Measurements from ENCODE around the gene IL12A. TPM values are rescaled to one million over a fixed set of nuclear protein-coding genes. Genes with fewer than 3 reads are reported as not detected.
A peak's percentile ranks its signal among the peaks of the same experiment; 100 is the strongest.

IL12A gene
- total RNA-seq, 1 experiment from 2014 or later: 1.0 TPM

DNA sequence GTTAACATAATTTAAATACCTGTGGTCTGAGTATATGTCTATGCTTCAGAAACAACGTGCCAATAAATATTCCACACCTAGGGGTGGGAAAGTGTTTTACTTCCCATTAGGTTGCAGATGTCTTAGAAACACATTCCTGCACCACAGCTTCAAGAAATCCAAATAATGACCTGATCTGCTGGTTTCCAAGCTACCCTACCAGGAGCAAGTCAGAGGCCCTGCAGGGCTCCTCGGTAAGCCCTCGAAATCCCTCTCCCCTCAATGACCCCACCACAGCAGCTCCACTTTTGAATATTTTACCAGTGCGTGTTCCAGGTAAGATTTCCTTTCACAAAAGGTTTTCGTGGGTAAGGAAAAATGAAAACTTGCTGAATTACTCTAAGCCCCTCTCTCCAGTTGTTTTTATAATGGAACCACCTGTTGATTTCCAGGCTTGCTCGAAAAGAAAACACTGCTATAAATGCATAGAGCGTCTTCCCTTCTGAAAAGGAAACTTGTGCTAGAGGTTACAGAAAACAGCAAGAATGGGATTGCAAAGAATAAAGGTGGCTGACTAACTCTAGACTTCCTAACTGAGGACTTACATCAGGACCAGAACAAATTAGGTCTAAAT, 12.6 kb downstream of the IL12A start (continued):
- TF ChIP-seq, protein P1, sequence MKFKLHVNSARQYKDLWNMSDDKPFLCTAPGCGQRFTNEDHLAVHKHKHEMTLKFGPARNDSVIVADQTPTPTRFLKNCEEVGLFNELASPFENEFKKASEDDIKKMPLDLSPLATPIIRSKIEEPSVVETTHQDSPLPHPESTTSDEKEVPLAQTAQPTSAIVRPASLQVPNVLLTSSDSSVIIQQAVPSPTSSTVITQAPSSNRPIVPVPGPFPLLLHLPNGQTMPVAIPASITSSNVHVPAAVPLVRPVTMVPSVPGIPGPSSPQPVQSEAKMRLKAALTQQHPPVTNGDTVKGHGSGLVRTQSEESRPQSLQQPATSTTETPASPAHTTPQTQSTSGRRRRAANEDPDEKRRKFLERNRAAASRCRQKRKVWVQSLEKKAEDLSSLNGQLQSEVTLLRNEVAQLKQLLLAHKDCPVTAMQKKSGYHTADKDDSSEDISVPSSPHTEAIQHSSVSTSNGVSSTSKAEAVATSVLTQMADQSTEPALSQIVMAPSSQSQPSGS (CRISPR knock-in tag; IDR thresholded peaks at IDR 0.05; ENCODE audit: borderline replicate concordance, low read depth): no peak
- TF ChIP-seq IRF2 (CRISPR knock-in tag; IDR thresholded peaks at IDR 0.05; ENCODE audit: borderline replicate concordance, low read depth) (no peak), NR3C1 (CRISPR knock-in tag; conservative IDR thresholded peaks at IDR 0.05; ENCODE audit: low read depth) (no peak), KAT7 (CRISPR knock-in tag; IDR thresholded peaks at IDR 0.05; ENCODE audit: borderline replicate concordance) (no peak)

DNA sequence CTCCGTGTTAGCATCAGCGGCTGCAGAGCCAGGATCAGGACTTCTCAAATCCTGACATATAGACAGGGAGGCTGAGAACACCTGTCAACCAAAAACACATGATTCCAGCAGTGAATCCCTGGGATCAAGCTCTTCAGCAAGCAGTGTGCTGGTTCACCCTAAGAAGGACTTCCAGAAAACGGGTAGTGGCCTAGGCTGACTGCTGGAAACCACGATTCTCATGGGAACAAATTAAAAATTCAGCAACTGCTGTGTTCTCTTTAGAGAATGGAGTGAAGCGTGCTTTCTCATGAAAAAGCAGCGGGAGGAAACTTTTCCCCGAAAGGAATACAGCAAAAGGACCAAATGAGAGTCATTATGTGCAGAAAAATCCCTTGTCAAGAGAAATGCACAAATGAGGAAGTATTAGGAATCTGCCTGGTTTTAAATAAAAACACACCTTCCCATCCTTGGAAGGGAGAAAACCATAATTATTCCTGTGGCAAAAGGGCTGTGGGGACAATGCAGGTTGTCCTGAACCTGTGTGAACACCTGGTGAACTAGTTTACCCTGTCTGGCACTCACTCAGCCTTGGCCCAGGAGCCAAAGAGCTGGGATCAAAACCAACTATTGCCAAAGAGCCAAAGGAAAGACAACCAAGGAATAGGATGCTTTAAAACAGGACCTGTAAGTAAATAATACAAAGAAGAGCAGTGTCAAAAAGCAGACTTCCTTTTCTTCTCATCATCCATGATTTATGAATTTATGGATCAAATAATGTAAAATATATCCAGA, 13.4 kb downstream of the IL12A start:
- no peaks in the 10 kb centered on the region for H3K36me3 Mint-ChIP-seq
- no peaks in the 10 kb centered on the region for H3K27me3 Mint-ChIP-seq (ENCODE audit: low read depth)
- ChIA-PET CTCF (interaction anchor here (1.0 to 4.9 kb wide), 5 partner anchors 12 to 174 kb away, joined by 3 to 46 read pairs (median 8); partner anchors contain the start of gene IL12A), POLR2A (no interaction called here)
- peaks cover 17% of the 10 kb centered on the region for H3K4me1 Mint-ChIP-seq
- no peak overlapping the region for H3K4me3 Mint-ChIP-seq
- ATAC-seq (no peak), DNase-seq (ENCODE audit: low spot score) (no peak)
- H3K9me3 Mint-ChIP-seq: no peaks in the 10 kb centered on the region
- H3K27ac Mint-ChIP-seq: no peak overlapping the region
- TF ChIP-seq, protein P2, sequence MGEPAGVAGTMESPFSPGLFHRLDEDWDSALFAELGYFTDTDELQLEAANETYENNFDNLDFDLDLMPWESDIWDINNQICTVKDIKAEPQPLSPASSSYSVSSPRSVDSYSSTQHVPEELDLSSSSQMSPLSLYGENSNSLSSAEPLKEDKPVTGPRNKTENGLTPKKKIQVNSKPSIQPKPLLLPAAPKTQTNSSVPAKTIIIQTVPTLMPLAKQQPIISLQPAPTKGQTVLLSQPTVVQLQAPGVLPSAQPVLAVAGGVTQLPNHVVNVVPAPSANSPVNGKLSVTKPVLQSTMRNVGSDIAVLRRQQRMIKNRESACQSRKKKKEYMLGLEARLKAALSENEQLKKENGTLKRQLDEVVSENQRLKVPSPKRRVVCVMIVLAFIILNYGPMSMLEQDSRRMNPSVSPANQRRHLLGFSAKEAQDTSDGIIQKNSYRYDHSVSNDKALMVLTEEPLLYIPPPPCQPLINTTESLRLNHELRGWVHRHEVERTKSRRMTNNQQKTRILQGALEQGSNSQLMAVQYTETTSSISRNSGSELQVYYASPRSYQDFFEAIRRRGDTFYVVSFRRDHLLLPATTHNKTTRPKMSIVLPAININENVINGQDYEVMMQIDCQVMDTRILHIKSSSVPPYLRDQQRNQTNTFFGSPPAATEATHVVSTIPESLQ (CRISPR knock-in tag; IDR thresholded peaks at IDR 0.05): no peak
- no peak for TF ChIP-seq ZNF219 (CRISPR knock-in tag; IDR thresholded peaks at IDR 0.05; ENCODE audit: borderline replicate concordance)
- no peak for TF ChIP-seq ETV6 (CRISPR knock-in tag; IDR thresholded peaks at IDR 0.05)
- TF ChIP-seq, protein P3, sequence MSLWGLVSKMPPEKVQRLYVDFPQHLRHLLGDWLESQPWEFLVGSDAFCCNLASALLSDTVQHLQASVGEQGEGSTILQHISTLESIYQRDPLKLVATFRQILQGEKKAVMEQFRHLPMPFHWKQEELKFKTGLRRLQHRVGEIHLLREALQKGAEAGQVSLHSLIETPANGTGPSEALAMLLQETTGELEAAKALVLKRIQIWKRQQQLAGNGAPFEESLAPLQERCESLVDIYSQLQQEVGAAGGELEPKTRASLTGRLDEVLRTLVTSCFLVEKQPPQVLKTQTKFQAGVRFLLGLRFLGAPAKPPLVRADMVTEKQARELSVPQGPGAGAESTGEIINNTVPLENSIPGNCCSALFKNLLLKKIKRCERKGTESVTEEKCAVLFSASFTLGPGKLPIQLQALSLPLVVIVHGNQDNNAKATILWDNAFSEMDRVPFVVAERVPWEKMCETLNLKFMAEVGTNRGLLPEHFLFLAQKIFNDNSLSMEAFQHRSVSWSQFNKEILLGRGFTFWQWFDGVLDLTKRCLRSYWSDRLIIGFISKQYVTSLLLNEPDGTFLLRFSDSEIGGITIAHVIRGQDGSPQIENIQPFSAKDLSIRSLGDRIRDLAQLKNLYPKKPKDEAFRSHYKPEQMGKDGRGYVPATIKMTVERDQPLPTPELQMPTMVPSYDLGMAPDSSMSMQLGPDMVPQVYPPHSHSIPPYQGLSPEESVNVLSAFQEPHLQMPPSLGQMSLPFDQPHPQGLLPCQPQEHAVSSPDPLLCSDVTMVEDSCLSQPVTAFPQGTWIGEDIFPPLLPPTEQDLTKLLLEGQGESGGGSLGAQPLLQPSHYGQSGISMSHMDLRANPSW (CRISPR knock-in tag; conservative IDR thresholded peaks at IDR 0.05; ENCODE audit: low read depth): no peak
- no peak for TF ChIP-seq ESRRA (CRISPR knock-in tag; IDR thresholded peaks at IDR 0.05; ENCODE audit: borderline replicate concordance)
- TF ChIP-seq MYBL2 (CRISPR knock-in tag; IDR thresholded peaks at IDR 0.05): no peak
- TF ChIP-seq NR2C2 (CRISPR knock-in tag; IDR thresholded peaks at IDR 0.05): no peak
- no peak for TF ChIP-seq ZNF232 (CRISPR knock-in tag; IDR thresholded peaks at IDR 0.05)

DNA sequence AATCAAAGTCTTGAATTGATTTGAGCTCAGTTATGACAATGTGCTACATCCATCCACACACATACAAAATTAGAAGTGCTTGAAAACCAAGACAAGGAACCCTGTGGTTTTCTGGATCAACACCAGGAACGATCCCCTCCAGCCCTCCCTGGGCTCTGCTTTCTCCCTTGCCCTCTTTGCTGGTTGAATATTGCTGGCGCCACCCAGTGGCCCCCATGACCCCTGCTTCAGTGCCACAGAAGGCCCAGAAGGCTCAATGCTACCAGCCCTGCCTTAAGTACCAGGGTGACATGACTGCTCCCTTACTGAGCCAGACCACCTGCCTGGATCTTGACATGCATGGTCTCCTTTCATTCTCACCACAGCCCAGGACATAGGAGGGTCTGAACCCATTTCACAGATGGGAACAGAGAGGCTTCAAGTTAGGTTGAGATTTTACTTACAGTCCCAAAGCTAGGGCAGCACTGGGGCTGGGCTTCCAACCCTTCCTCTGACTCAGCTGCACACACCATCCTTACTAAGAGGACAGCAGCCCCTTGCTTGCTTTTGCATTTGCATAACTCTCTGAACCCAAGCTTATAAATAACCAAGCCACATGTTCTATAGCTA, 15.0 kb downstream of the IL12A start:
- TF ChIP-seq ZNF423 (CRISPR knock-in tag; IDR thresholded peaks at IDR 0.05) (peak; percentile 25; the same call in 1 of the 2 replicates), SMAD4 (CRISPR knock-in tag; IDR thresholded peaks at IDR 0.05) (no peak), GTF2I (CRISPR knock-in tag; conservative IDR thresholded peaks at IDR 0.05) (0 out of 2 replicates have a peak, but pooled peaks have one; percentile 31)
- TF ChIP-seq, protein P4, sequence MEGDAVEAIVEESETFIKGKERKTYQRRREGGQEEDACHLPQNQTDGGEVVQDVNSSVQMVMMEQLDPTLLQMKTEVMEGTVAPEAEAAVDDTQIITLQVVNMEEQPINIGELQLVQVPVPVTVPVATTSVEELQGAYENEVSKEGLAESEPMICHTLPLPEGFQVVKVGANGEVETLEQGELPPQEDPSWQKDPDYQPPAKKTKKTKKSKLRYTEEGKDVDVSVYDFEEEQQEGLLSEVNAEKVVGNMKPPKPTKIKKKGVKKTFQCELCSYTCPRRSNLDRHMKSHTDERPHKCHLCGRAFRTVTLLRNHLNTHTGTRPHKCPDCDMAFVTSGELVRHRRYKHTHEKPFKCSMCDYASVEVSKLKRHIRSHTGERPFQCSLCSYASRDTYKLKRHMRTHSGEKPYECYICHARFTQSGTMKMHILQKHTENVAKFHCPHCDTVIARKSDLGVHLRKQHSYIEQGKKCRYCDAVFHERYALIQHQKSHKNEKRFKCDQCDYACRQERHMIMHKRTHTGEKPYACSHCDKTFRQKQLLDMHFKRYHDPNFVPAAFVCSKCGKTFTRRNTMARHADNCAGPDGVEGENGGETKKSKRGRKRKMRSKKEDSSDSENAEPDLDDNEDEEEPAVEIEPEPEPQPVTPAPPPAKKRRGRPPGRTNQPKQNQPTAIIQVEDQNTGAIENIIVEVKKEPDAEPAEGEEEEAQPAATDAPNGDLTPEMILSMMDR (IDR thresholded peaks at IDR 0.05): peak; percentile 35; the same call in 1 of the 2 replicates
- Mint-ChIP-seq H3K4me1 (peaks cover 17% of the 10 kb centered on the region), H3K36me3 (no peaks in the 10 kb centered on the region), H3K27me3 (ENCODE audit: low read depth) (no peaks in the 10 kb centered on the region), H3K9me3 (no peaks in the 10 kb centered on the region), H3K4me3 (no peak overlapping the region), H3K27ac (no peak overlapping the region)
- ATAC-seq (peak; percentile 97), DNase-seq (ENCODE audit: low spot score) (peak; percentile 78)
- ChIA-PET CTCF (interaction anchor here (0.8 to 4.9 kb wide), 12 partner anchors 9 to 737 kb away, joined by 3 to 46 read pairs (median 5); partner anchors contain the start of gene IL12A), POLR2A (interaction anchor here (0.9 kb wide), 1 partner anchor 15 kb away, joined by 8 read pairs; the partner anchor contains the start of gene IL12A)

All from WTC11 (cell line).